ENCODE measurements around the gene TECPR2.
"Not testable (repeated sequence)": the region's sequence is repeated elsewhere in the genome, so short reads cannot be mapped to it uniquely, and the experiment has no call there.

The TECPR2 gene

GRCh38 chr14:102545461-102546265, 182.9 kb downstream of the TECPR2 start:
- H3K27me3 ChIP-seq (ENCODE audit: control insufficient read depth, insufficient read depth, low read length), result peaks cover 20% of the 10 kb centered on the region
- no peaks in the 10 kb centered on the region for H3K4me1 ChIP-seq (ENCODE audit: control insufficient read depth, insufficient read depth, low read length)
- no peaks in the 10 kb centered on the region for H3K36me3 ChIP-seq (ENCODE audit: control insufficient read depth, insufficient read depth, low read length)
- H3K9ac ChIP-seq (ENCODE audit: low read length), result no peak overlapping the region
- peak overlapping the region; percentile 2 for H3K4me3 ChIP-seq (ENCODE audit: low read length)
- H3K27ac ChIP-seq (ENCODE audit: low read depth, low read length), result no peak overlapping the region

GRCh38 chr14:102548616-102549240, 186.0 kb downstream of the TECPR2 start:
- Histone ChIP-seq H3K4me3 (ENCODE audit: low read length) (no peak overlapping the region), H3K36me3 (ENCODE audit: control insufficient read depth, insufficient read depth, low read length) (no peaks in the 10 kb centered on the region), H3K27ac (ENCODE audit: low read depth, low read length) (no peak overlapping the region), H3K4me1 (ENCODE audit: control insufficient read depth, insufficient read depth, low read length) (no peaks in the 10 kb centered on the region), H3K27me3 (ENCODE audit: control insufficient read depth, insufficient read depth, low read length) (peaks cover 17% of the 10 kb centered on the region), H3K9ac (ENCODE audit: low read length) (no peak overlapping the region)

- not testable (repeated sequence) for H3K36me3 ChIP-seq (ENCODE audit: control insufficient read depth, insufficient read depth, low read length); H3K4me1 ChIP-seq (ENCODE audit: control insufficient read depth, insufficient read depth, low read length); H3K27ac ChIP-seq (ENCODE audit: low read depth, low read length); H3K9ac ChIP-seq (ENCODE audit: low read length); H3K4me3 ChIP-seq (ENCODE audit: low read length); H3K27me3 ChIP-seq (ENCODE audit: control insufficient read depth, insufficient read depth, low read length)
These were observed 188.2 kb downstream of the TECPR2 start for GRCh38 chr14:102550927-102551401.

Data from rectal smooth muscle tissue (tissue), 1 donor.